WTC11 (cell line): ENCODE results near the gene DDR2. TPM values are rescaled to one million over a fixed set of nuclear protein-coding genes. Genes with fewer than 3 reads are reported as not detected.
A peak's percentile ranks its signal among the peaks of the same experiment; 100 is the strongest.

Experiments
- ATAC-seq: fragments of 200-7000 bp; cut with Tn5 transposase; 2 replicates; pipeline ENCODE4 v1.10.0; 2021; ENCODE audit warnings: mild to moderate bottlenecking, moderate library complexity
- CTCF ChIA-PET: fragments of 300-600 bp; sonication (Branson Sonifier 250); formaldehyde crosslinking; loops from one replicate; lab custom pipeline; 2021; ENCODE audit warnings: antibody characterized with exemption; lab: Charles Lee
- POLR2A ChIA-PET: fragments of 350-600 bp; sonication (Branson Sonifier 250); formaldehyde crosslinking; loops from one replicate; lab custom pipeline; 2021; ENCODE audit warnings: antibody characterized with exemption; lab: Charles Lee
- DNase-seq: peaks from one replicate; pipeline ENCODE4 v3.0.0; 2021; ENCODE audit warnings: low spot score
- H3K27ac Mint-ChIP-seq: 2 replicates; pipeline ENCODE4 v1.8.0; 2021; ENCODE audit warnings: mixed read lengths
- H3K27me3 Mint-ChIP-seq: 2 replicates; pipeline ENCODE4 v1.8.0; 2021; ENCODE audit warnings: low read depth, mild to moderate bottlenecking, moderate library complexity, mixed read lengths
- H3K36me3 Mint-ChIP-seq: 2 replicates; pipeline ENCODE4 v1.8.0; 2021; ENCODE audit warnings: mixed read lengths
- H3K4me1 Mint-ChIP-seq: 2 replicates; pipeline ENCODE4 v1.8.0; 2022; ENCODE audit warnings: mixed read lengths
- H3K4me3 Mint-ChIP-seq: 2 replicates; pipeline ENCODE4 v1.8.0; 2021; ENCODE audit warnings: mild to moderate bottlenecking, moderate library complexity, mixed read lengths
- H3K9me3 Mint-ChIP-seq: 2 replicates; pipeline ENCODE4 v1.8.0; 2021; ENCODE audit warnings: mixed read lengths
- CBFB ChIP-seq: sonication (generic); formaldehyde crosslinking; IDR thresholded peaks from 2 replicates; pipeline ENCODE4 v1.8.1; 2022; ENCODE audit warnings: mild to moderate bottlenecking, low read depth, missing genetic modification reagents
- CDX4 ChIP-seq: fragments of 250-450 bp; sonication (Bioruptor Pico); IDR thresholded peaks from 2 replicates; pipeline ENCODE4 v1.9.0; 2021; ENCODE audit warnings: moderate library complexity, mild to moderate bottlenecking, inconsistent platforms, borderline replicate concordance
- EMX1 ChIP-seq: fragments of 250-450 bp; sonication (Bioruptor Pico); IDR thresholded peaks from 2 replicates; pipeline ENCODE4 v1.8.0; 2021; ENCODE audit warnings: mild to moderate bottlenecking
- ERG ChIP-seq: fragments of 250-450 bp; sonication (Bioruptor Pico); IDR thresholded peaks from 2 replicates; pipeline ENCODE4 v1.8.0; 2021; ENCODE audit warnings: mild to moderate bottlenecking
- FOXJ3 ChIP-seq: sonication (generic); formaldehyde crosslinking; IDR thresholded peaks from 2 replicates; pipeline ENCODE4 v1.9.0; 2021; ENCODE audit warnings: missing genetic modification reagents, mild to moderate bottlenecking, borderline replicate concordance
- GTF2I ChIP-seq: fragments of 250-450 bp; sonication (Bioruptor Pico); conservative IDR thresholded peaks from 2 replicates; pipeline ENCODE4 v1.4.0; 2021; ENCODE audit warnings: mild to moderate bottlenecking
- KAT7 ChIP-seq: sonication (generic); formaldehyde crosslinking; IDR thresholded peaks from 2 replicates; pipeline ENCODE4 v1.8.1; 2023; ENCODE audit warnings: missing genetic modification reagents, mild to moderate bottlenecking, borderline replicate concordance
- MYBL2 ChIP-seq: sonication (generic); formaldehyde crosslinking; IDR thresholded peaks from 2 replicates; pipeline ENCODE4 v1.8.1; 2023; ENCODE audit warnings: mild to moderate bottlenecking, moderate library complexity, missing genetic modification reagents
- NFE2L1 ChIP-seq: sonication (generic); formaldehyde crosslinking; IDR thresholded peaks from 2 replicates; pipeline ENCODE4 v1.8.1; 2023; ENCODE audit warnings: missing genetic modification reagents
- RELA ChIP-seq: sonication (generic); formaldehyde crosslinking; IDR thresholded peaks from 2 replicates; pipeline ENCODE4 v1.8.1; 2022; ENCODE audit warnings: missing genetic modification reagents, mild to moderate bottlenecking, borderline replicate concordance
- RORB ChIP-seq: fragments of 250-450 bp; sonication (Bioruptor Pico); IDR thresholded peaks from 2 replicates; pipeline ENCODE4 v1.9.0; 2021; ENCODE audit warnings: mild to moderate bottlenecking
- SP1 ChIP-seq: sonication (generic); formaldehyde crosslinking; conservative IDR thresholded peaks from 2 replicates; pipeline ENCODE4 v1.8.1; 2022; ENCODE audit warnings: missing genetic modification reagents
- TEAD4 ChIP-seq: sonication (generic); formaldehyde crosslinking; IDR thresholded peaks from 2 replicates; pipeline ENCODE4 v1.8.0; 2022; ENCODE audit warnings: mild to moderate bottlenecking, missing genetic modification reagents
- ZNF232 ChIP-seq: sonication (generic); formaldehyde crosslinking; IDR thresholded peaks from 2 replicates; pipeline ENCODE4 v1.8.0; 2022; ENCODE audit warnings: mild to moderate bottlenecking, missing genetic modification reagents
- ZNF263 ChIP-seq: sonication (generic); formaldehyde crosslinking; IDR thresholded peaks from 2 replicates; pipeline ENCODE4 v1.8.1; 2022; ENCODE audit warnings: low read depth, mild to moderate bottlenecking, moderate library complexity, missing genetic modification reagents
- ZNF416 ChIP-seq: fragments of 250-450 bp; sonication (Bioruptor Pico); IDR thresholded peaks from 2 replicates; pipeline ENCODE4 v1.9.0; 2021; ENCODE audit warnings: mild to moderate bottlenecking, inconsistent platforms
- total RNA-seq: library from RNA; stranded (reverse); gene quantifications from 3 replicates; pipeline ENCODE4 v1.2.3, GENCODE V29; 2021
- TF ChIP-seq, protein P1 (sequence below): sonication (generic); formaldehyde crosslinking; IDR thresholded peaks from 2 replicates; pipeline ENCODE4 v1.8.1; 2022; ENCODE audit warnings: missing genetic modification reagents, borderline replicate concordance
- TF ChIP-seq, protein P2 (sequence below): sonication (generic); formaldehyde crosslinking; IDR thresholded peaks from 2 replicates; pipeline ENCODE4 v1.8.0; 2023; ENCODE audit warnings: missing genetic modification reagents, mild to moderate bottlenecking, borderline replicate concordance

DDR2 gene
- total RNA-seq, 1 experiment from 2014 or later: 0.85 TPM

DNA sequence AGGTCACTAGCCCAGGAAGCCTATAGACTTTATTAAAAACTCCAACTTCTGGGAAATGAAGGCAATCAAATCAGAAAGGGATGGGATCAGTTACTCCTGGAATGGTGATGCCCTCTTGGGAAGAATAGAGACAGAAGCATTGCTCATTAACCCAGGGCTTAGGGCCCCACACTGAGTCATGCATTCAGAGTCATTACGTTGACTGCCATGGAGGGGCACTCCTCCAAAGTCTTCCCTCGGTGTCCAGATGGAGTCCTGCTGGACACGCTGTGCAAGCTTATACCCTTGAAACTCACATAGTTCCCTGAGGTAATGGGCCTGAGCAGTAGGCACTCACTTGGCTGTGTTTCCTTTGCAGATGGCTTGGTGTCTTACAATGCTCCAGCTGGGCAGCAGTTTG is 123.0 kb downstream of the DDR2 start:
- H3K4me1 Mint-ChIP-seq: no peaks in the 10 kb centered on the region
- CTCF ChIA-PET: no interaction called here

DNA sequence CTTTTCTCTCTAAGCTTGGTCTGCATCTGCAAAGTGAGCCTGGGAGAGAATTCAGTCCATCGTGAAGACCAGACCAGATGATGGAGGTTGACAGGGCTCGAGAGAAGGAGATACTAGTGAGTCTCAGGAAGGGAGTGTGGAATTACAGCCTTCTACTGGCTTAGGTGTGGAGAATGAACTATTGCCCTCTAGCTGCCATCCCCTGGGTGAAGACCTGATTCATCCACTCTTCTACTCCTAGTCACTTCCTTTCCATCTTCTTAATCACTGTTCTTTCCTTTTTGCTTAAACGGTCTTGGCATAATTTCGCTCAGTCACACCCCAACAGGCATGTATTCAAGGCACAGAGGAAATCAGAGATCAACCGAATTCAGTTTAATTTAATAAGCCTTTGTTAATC is 124.3 kb downstream of the DDR2 start:
- ChIA-PET CTCF (no interaction called here), POLR2A (no interaction called here)
- no peak overlapping the region for H3K4me3 Mint-ChIP-seq
- DNase-seq (no peak), ATAC-seq (peak; percentile 48; the same call in 1 of the 2 replicates)
- H3K9me3 Mint-ChIP-seq: no peaks in the 10 kb centered on the region
- H3K4me1 Mint-ChIP-seq: no peaks in the 10 kb centered on the region
- TF ChIP-seq NFE2L1 (CRISPR knock-in tag) (0 out of 2 replicates have a peak, but pooled peaks have one; percentile 19), RELA (CRISPR knock-in tag) (no peak)
- no peaks in the 10 kb centered on the region; the same call in 1 of the 2 replicates for H3K27me3 Mint-ChIP-seq
- no peaks in the 10 kb centered on the region for H3K36me3 Mint-ChIP-seq
- H3K27ac Mint-ChIP-seq: no peak overlapping the region

More for the DNA sequence above, 123.0 kb downstream of the DDR2 start:
- POLR2A ChIA-PET: no interaction called here
- no peaks in the 10 kb centered on the region; the same call in 1 of the 2 replicates for H3K27me3 Mint-ChIP-seq
- no peaks in the 10 kb centered on the region for H3K36me3 Mint-ChIP-seq
- TF ChIP-seq, protein P1, sequence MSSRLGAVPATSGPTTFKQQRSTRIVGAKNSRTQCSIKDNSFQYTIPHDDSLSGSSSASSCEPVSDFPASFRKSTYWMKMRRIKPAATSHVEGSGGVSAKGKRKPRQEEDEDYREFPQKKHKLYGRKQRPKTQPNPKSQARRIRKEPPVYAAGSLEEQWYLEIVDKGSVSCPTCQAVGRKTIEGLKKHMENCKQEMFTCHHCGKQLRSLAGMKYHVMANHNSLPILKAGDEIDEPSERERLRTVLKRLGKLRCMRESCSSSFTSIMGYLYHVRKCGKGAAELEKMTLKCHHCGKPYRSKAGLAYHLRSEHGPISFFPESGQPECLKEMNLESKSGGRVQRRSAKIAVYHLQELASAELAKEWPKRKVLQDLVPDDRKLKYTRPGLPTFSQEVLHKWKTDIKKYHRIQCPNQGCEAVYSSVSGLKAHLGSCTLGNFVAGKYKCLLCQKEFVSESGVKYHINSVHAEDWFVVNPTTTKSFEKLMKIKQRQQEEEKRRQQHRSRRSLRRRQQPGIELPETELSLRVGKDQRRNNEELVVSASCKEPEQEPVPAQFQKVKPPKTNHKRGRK (CRISPR knock-in tag): no peak
- no peak for TF ChIP-seq CBFB
- TF ChIP-seq ERG (CRISPR knock-in tag): no peak
- TF ChIP-seq ZNF232: no peak
- no peak for TF ChIP-seq TEAD4 (CRISPR knock-in tag)
- TF ChIP-seq, protein P2, sequence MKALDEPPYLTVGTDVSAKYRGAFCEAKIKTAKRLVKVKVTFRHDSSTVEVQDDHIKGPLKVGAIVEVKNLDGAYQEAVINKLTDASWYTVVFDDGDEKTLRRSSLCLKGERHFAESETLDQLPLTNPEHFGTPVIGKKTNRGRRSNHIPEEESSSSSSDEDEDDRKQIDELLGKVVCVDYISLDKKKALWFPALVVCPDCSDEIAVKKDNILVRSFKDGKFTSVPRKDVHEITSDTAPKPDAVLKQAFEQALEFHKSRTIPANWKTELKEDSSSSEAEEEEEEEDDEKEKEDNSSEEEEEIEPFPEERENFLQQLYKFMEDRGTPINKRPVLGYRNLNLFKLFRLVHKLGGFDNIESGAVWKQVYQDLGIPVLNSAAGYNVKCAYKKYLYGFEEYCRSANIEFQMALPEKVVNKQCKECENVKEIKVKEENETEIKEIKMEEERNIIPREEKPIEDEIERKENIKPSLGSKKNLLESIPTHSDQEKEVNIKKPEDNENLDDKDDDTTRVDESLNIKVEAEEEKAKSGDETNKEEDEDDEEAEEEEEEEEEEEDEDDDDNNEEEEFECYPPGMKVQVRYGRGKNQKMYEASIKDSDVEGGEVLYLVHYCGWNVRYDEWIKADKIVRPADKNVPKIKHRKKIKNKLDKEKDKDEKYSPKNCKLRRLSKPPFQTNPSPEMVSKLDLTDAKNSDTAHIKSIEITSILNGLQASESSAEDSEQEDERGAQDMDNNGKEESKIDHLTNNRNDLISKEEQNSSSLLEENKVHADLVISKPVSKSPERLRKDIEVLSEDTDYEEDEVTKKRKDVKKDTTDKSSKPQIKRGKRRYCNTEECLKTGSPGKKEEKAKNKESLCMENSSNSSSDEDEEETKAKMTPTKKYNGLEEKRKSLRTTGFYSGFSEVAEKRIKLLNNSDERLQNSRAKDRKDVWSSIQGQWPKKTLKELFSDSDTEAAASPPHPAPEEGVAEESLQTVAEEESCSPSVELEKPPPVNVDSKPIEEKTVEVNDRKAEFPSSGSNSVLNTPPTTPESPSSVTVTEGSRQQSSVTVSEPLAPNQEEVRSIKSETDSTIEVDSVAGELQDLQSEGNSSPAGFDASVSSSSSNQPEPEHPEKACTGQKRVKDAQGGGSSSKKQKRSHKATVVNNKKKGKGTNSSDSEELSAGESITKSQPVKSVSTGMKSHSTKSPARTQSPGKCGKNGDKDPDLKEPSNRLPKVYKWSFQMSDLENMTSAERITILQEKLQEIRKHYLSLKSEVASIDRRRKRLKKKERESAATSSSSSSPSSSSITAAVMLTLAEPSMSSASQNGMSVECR (CRISPR knock-in tag): no peak
- TF ChIP-seq KAT7 (CRISPR knock-in tag): no peak
- no peak for TF ChIP-seq FOXJ3 (CRISPR knock-in tag)
- no peak for TF ChIP-seq ZNF263
- TF ChIP-seq, all 79 proteins: peak for 0
- no peak for DNase-seq
- no peak overlapping the region for H3K4me3 Mint-ChIP-seq
- H3K27ac Mint-ChIP-seq: no peak overlapping the region
- no peak for ATAC-seq
- no peaks in the 10 kb centered on the region for H3K9me3 Mint-ChIP-seq

- Mint-ChIP-seq H3K9me3 (no peaks in the 10 kb centered on the region), H3K36me3 (no peaks in the 10 kb centered on the region), H3K4me1 (no peaks in the 10 kb centered on the region), H3K27ac (no peak overlapping the region), H3K27me3 (no peaks in the 10 kb centered on the region; the same call in 1 of the 2 replicates), H3K4me3 (no peak overlapping the region)
- DNase-seq: no peak
- TF ChIP-seq CDX4 (CRISPR knock-in tag): no peak
- no peak for TF ChIP-seq RELA (CRISPR knock-in tag)
- no peak for TF ChIP-seq EMX1 (CRISPR knock-in tag)
- TF ChIP-seq RORB: no peak
- no peak for TF ChIP-seq GTF2I (CRISPR knock-in tag)
- no peak for TF ChIP-seq ZNF416 (CRISPR knock-in tag)
- no peak for TF ChIP-seq MYBL2 (CRISPR knock-in tag)
- TF ChIP-seq SP1 (CRISPR knock-in tag): no peak
- POLR2A ChIA-PET: no interaction called here
- ATAC-seq: no peak
- CTCF ChIA-PET: no interaction called here
Observed at GRCh38 chr1:162757476-162757875, 125.2 kb downstream of the DDR2 start.
